NCI-H345 (cell line): ENCODE data around the gene FBLN5.
A peak's percentile ranks its signal among the peaks of the same experiment; 100 is the strongest.
"Not testable (repeated sequence)": the region's sequence is repeated elsewhere in the genome, so short reads cannot be mapped to it uniquely, and the experiment has no call there.

Source experiments
- DNase-seq: peaks from one replicate; lab custom pipeline; 2025; lab: John Stamatoyannopoulos, UW

The FBLN5 gene

GRCh38 chr14:91862417-91862816, 85.1 kb downstream of the FBLN5 start:
- DNase-seq, result no peak

GRCh38 chr14:91861091-91861490, 86.4 kb downstream of the FBLN5 start:
- DNase-seq, result no peak

- DNase-seq, result no peak
These were observed 87.3 kb downstream of the FBLN5 start for GRCh38 chr14:91860238-91860637.

GRCh38 chr14:91858536-91859275, 88.8 kb downstream of the FBLN5 start:
- DNase-seq, result no peak

- DNase-seq, result no peak
These were observed 89.9 kb downstream of the FBLN5 start for GRCh38 chr14:91857614-91858013.

- no peak for DNase-seq
These were observed 93.1 kb downstream of the FBLN5 start for GRCh38 chr14:91854327-91854934.

- DNase-seq, result no peak
These were observed 95.9 kb downstream of the FBLN5 start for GRCh38 chr14:91851563-91851962.

- DNase-seq, result no peak
These were observed 98.9 kb downstream of the FBLN5 start for GRCh38 chr14:91848504-91849001.

- no peak for DNase-seq
These were observed 99.8 kb downstream of the FBLN5 start for GRCh38 chr14:91847693-91848092.

GRCh38 chr14:91845652-91846051, 101.8 kb downstream of the FBLN5 start:
- no peak for DNase-seq

GRCh38 chr14:91845056-91845455, 102.4 kb downstream of the FBLN5 start:
- not testable (repeated sequence) for DNase-seq

- no peak for DNase-seq
These were observed 103.5 kb downstream of the FBLN5 start for GRCh38 chr14:91844029-91844428.

GRCh38 chr14:91843437-91843836, 104.1 kb downstream of the FBLN5 start:
- DNase-seq, result no peak

GRCh38 chr14:91841065-91841464, 106.4 kb downstream of the FBLN5 start:
- DNase-seq, result no peak

- no peak for DNase-seq
These were observed 107.7 kb downstream of the FBLN5 start for GRCh38 chr14:91839749-91840148.

GRCh38 chr14:91837076-91837475, 110.4 kb downstream of the FBLN5 start:
- no peak for DNase-seq

GRCh38 chr14:91835920-91836843, 111.3 kb downstream of the FBLN5 start:
- DNase-seq, result peak; percentile 91

- peak; percentile 54 for DNase-seq
These were observed 112.1 kb downstream of the FBLN5 start for GRCh38 chr14:91835197-91835919.

- no peak for DNase-seq
These were observed 112.9 kb downstream of the FBLN5 start for GRCh38 chr14:91834571-91834970.

GRCh38 chr14:91831337-91831736, 116.2 kb downstream of the FBLN5 start:
- no peak for DNase-seq

- DNase-seq, result peak; percentile 38
These were observed 116.7 kb downstream of the FBLN5 start for GRCh38 chr14:91830777-91831176.

GRCh38 chr14:91829511-91829910, 118.0 kb downstream of the FBLN5 start:
- DNase-seq, result no peak
